HG02759 (cell line): Measurements from ENCODE around the gene FGD1.

Experiments used
- ATAC-seq: cut with Tn5 transposase; IDR thresholded peaks from one replicate; pipeline ENCODE4 v1.9.1; 2021; ENCODE audit warnings: mild to moderate bottlenecking, moderate library complexity; ENCODE audit not compliant: unreplicated experiment

FGD1 gene

DNA sequence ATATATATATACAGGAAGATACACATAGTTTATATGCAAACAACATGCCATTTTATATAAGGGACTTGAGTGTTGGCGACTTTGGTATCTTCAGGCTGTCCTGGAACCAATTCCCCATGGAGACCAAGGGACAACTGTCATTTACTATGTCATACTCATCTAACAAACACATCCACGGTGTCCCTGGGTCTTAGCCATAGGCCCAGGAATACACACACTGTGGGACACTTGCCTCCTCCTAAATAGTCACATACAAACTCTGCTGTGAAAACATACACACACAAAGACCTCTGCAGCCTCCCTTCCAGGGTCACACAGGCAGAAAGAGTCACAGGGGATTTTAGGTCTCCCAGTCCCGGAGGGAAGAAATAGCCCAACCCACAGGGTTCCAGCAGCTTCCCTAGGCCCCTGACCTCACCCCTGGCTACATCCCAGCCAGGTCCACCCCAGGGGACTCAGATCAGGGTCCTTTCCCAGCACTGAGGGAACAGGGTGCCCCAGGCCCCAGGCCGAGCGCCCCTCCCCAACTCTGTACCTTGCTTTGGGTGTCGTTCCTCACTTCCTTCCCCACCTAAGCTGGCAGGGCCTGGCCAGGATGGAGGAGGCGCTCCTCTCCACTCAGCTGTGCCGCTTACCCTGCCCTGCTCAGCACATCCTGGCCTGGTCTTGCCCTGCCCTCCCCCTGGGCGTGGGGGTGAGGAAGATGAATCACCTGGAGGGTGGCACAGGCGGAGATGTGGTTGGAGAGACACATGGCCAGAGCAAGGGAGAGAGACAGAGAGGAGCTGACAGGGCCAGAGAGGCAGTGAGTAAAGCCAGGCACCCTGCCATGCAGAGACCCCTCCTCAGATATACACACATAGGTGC lies 21.8 kb downstream of the FGD1 start:
- no peak for ATAC-seq

DNA sequence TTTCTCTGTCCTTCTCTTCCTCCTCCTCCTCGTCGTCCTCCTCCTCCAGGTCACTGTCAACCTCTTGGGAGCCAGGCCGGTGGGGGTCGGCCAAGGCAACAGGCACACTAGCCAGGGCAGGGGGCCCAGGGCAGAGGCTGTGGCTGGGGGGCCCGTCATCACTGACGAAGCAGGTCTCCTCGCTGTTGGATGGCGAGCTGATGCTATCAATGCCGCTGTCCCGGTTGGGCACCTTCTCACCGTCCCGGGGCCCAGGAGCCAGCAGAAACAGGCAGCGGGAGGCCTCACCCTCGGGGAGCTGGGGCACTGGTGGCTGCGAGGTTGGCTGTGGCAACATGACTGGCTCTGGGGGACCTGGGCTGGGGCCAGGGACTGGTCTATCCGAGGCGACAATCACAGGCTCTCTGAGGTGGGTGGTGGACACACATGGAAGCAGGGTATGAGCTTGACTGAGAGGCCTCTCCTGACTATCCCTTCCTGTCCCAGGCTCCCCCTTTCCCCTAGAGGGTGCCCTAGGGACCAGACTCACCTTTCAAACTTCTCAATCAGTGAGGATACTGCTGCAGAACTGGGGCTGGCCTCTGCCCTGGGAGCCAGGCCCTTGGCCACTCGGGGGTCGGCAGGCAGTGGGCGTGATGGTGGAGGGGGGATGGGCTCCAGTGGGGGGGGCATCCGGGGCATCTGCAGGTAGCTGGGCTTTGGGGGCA lies 25.8 kb downstream of the FGD1 start:
- no peak for ATAC-seq

DNA sequence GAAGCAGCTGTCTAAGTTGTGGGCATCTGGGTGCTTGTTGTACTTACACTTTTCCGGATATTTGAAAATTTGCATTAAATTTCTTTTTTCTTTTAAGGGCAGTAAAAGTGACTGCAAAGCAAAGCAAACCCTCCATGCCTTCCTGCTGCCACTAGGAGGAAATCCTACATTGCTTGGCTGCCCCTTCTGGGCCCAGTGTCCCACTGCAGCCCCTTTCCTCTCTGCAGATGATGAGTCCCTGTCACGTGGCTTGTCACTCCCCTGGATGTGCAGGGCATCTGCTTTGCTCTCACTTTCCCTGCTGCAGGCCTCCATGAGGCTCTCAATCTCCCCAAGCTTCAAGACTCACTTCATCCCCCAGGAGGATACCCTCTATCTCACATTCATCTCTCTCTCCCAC lies 43.1 kb downstream of the FGD1 start:
- ATAC-seq: no peak

DNA sequence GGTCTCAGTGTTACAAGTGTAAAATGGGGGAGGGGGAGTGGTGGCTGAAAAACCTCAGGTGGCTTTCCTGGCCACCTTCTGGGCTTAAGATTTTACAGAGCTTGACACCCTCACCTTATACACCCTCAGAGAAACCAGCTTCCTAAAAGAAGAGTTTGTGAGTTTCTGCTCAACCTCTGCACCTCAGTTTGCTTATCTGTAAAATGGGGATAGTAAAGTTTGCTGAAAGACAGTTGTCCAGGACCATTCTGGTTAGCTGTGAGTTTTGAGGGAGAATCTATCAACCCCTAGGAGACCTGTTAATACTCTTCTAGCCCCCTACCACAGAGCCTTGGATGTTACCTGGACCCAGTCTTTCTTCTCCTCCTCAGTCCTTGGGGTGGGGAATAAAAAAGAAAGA lies 46.1 kb downstream of the FGD1 start:
- ATAC-seq: no peak

DNA sequence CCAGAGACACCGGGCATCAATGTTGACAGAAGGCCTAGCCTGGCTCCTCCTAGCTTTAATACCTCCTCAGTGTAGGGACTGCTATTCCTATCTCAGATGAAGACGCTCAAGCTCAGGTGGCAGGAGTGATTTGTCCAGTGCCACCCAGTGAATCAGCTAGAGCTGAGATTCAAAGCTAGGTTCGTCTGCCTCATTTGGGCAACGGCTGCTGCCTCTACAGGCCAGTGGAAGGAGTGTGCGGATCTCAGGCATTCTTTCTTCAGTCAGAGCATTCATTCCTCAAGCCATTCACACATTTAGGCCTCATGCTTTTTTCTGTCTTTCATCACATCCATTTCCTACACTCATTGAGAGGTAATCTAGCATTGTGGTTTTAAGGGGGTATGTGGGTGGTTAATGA lies 48.6 kb downstream of the FGD1 start:
- no peak for ATAC-seq

DNA sequence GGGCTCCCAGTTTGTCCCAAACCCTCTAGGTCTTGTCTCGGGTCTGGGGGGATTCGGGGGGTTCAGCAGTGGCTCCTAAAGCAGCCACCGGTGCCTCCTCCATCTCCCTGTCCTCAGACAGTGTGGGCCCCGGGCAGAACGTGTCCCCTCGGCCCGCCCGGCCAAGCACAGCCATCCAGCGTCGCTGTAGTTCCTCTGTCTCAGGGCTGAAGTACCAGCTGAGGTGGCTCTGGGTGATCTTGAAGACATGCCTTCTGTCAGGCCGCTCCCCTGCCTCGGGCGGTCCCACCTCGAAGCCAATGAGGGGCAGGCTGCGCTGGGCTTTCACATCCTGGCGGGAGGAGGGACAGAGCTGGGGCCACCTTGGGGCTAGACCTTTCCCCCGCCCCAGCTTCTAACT lies 50.0 kb downstream of the FGD1 start:
- no peak for ATAC-seq

DNA sequence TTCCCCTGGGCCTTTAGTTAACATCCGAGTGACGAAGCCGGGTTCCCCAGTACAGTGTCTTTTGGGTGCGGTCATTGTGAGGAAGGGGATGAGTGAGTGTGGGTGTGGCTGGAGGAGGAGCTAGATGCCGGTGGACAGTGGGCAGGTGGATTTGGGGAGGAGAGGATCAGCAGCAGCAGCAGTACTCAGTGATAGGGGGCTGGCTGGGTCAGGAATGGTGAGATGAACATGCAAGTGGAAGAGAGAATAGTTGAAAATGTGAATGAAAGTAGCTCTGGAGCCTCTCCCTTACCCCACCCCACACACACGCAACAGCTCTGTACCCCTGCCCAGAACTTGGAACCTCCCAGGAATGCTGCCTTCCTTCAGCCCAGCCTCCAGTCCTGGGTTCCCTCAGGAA lies 51.3 kb downstream of the FGD1 start:
- ATAC-seq: no peak

DNA sequence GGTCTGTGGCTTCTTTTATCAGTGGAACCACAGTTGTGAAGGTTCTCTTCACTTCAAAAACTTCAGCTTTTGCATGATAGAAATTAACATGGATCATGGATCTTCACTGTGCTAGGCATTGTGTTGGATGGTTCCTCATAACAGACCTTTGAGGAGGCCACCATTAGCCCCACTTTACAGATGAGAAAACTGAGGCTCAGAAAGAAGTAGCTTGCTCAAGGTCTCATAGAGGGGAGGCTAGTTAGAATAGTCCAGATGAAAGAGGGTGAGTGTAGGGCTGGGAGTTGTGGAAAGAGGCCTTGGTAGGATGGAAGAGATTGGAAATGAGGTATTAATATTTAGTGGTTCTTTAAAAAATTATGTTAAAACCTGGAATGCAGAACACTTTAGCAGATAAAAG lies 53.2 kb downstream of the FGD1 start:
- no peak for ATAC-seq

DNA sequence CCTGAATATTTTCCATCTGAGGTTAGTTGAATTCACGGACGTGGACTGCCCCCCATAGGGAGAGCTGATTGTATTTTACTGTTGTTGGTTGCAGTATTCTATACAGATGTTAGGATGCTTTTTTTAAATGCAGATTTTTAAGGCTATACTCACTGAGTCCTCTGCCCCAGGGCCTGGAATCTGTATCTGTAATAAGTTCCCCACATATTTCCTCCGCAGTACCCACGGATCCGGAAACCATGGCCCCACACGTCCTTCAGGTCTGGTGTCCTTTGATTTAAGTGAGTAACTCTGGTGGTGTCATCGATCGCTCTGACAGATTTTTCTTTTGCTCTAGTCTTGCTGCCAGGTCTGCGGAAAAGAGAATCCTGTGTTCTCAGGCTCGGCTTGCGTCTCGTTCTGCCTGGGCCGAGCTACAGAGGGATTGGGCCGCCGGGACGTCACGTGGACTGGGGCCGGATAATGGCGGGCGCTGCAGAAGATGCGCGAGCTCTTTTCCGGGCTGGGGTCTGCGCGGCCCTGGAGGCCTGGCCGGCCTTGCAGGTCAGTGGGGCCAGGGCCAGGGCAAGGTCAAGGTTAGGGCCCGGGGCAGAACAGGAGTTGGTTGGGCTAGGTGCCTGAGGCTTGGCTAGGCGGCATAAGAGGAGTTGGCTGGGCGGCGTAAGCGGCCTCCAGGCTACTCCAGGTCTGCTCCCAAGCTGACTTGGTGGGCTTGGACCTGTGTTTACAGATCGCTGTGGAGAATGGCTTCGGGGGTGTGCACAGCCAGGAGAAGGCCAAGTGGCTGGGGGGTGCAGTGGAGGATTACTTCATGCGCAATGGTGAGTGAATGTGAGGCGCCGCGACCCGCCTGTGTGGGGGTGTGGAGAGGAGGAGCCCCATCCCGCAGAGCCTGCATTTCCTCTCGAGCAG lies 55.8 kb downstream of the FGD1 start, which contains the start of gene TSR2:
Gene TSR2 (plus strand): TSS at position 445 of the 912 bp plus-strand sequence. CDS start 18 bp downstream, at position 463.
- peak; percentile 98 for ATAC-seq

DNA sequence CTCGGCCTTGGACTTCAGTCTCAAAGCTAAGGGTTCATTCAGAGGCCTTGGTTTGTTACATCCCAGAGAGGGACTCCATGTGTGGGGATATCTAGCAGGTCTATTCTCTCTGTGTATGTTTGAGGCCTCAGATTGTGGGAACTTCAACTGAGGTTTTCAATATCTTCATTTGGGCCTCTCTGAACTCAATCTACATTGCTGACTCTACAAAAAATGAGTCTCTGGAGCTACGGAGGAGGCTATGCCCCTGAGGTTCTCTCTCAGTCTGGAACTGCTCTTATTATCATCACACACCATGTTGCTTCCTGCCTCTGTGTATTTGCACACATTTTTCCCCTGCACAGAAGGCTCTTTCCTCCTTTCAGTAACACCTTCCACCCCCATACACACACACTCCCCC lies 60.9 kb downstream of the FGD1 start:
- no peak for ATAC-seq

DNA sequence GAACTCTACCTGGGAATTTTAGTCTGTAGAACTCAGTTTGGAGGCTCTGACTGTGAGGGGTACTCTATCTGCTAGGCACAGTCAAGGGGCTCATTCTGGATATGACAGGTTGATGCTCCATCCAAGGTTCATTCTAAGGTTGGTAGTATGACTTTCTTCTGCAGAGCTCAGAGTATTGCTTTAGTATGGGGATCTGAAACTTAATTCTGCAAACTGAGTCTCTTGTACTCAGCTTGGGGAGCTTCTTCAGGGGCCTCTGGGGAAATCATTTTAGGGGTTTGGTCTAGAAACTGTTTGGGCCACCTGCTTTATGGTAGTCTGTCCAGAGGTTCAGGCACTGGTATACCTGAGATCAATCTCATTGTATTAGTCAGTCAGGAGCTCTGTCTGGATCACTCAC lies 65.5 kb downstream of the FGD1 start:
- no peak for ATAC-seq

DNA sequence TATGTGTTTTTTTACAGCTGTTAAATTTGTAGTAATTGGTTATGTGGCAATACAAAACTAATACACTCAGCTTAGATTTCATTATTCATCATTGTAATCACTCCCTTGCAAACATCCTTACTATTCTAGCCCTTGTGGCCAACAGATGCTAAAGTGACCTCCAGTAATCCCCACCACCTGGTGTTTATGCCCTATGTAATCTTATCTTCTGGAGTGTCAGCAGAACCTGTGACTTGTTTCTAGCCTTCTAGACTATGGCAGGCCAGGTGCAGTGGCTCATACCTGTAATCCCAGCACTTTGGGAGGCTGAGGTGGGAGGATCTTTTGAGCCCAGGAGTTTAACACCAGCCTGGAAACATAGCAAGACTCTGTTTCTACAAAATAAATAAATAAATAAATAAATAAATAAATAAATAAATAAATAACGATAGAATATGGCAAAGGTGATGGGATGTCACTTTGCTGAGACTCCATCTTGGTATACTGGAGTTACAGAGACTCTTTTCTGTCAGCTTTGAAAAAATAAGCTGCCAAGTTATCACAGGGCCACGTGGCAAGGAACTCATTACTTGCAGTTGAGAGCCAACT lies 68.1 kb downstream of the FGD1 start:
- ATAC-seq: no peak

DNA sequence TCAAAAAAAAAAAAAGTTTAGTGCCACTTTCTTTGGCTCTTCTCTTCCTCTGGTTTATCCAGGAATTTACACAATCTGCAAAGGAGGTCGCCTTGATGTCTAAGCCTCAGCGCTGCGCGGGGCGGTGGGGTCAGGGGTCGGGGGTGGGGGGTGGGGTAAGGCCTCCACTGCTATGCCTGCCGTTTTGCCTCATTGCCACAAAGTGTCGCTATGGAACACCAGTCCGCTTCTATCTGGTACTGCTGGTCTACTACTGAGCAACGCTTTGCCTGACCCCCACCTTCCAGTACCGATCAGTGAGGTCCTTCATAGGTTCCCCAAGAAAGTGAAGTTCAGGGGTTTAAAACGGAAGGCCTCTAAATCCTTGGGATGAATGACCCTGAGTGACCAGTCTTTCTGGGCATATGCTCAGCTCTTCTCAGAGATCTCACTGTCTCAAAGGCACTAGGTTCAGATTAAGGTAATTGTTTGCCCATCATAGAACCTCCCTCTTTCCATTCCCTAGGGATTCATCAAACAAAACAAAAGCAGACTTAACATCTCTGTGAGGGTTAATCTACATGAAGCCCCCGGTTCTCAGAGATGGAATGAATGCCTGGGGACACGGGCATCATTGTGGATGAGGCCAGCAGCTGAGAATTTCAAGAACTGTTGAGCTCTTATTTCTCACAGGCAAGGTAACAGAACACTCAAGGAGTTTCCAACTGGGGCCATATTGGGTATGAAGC lies 72.7 kb downstream of the FGD1 start:
- ATAC-seq: no peak

DNA sequence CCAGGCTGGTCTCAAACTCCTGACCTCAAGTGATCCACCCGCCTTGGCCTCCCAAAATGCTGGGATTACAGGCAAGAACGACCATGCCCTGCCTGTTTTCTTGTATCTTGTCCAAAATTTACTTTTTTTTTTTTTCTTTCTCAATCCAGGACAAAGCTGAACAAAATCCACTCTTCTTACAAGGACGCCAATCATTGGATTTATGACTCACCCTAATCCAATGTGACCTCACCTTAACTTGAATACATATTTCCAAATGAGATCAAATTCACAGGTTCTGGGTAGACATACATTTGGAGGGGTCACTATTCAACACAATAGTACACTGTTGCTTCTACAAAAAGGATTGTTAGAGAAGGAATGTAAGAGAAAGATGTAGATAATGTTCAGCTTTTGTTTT lies 73.9 kb downstream of the FGD1 start:
- ATAC-seq: no peak

DNA sequence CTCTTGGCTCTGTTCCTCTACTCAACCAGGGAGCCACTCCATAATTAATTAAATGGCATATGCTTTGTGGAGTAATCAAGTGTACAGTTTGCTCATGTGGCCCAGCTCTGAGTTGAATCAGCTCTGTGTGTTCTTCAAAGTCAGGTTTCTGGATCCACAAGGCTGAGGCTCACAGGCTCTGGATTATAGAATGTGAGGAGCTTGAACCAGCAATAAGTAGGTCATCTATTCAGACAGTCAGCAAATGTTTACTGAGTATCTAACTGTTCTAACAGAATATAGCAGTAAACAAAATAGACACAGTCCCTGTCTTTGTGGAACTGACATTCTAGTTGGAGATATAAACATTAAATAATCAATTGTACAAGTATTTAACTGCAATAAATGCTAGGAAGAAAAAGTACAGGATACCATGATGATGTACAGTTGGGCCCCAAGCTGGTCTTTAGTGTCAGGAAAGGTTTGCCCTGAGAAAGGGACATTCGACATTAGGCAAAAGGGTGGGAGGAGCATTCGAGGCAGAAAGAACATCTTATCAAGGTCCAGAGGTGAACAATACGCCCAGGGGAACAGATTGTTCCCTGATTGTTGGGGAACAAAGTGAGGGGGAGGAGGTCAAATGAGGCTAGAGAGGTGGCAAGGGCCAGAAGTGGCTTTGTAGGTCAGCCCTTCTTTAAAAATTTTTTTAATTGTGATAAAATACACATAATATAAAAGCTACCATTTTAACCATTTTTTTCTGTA lies 76.3 kb downstream of the FGD1 start:
- ATAC-seq: no peak

DNA sequence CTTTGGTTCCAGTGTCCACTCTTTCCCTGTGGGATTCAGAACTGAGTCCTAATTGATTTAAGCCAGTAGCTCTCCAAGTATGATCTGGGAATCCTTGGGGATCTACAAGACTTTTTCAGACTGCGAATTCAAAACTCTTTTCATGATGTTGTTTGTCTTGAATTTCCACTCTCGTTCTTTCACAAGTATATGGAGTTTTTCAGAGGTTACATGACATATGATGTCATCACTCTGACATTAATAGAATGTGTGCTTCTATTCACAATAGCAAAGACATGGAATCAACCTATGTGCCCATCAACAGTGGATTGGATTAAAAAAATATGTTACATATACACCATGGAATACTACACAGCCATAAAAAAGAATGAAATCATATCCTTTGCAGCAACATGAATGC lies 79.1 kb downstream of the FGD1 start:
- no peak for ATAC-seq

DNA sequence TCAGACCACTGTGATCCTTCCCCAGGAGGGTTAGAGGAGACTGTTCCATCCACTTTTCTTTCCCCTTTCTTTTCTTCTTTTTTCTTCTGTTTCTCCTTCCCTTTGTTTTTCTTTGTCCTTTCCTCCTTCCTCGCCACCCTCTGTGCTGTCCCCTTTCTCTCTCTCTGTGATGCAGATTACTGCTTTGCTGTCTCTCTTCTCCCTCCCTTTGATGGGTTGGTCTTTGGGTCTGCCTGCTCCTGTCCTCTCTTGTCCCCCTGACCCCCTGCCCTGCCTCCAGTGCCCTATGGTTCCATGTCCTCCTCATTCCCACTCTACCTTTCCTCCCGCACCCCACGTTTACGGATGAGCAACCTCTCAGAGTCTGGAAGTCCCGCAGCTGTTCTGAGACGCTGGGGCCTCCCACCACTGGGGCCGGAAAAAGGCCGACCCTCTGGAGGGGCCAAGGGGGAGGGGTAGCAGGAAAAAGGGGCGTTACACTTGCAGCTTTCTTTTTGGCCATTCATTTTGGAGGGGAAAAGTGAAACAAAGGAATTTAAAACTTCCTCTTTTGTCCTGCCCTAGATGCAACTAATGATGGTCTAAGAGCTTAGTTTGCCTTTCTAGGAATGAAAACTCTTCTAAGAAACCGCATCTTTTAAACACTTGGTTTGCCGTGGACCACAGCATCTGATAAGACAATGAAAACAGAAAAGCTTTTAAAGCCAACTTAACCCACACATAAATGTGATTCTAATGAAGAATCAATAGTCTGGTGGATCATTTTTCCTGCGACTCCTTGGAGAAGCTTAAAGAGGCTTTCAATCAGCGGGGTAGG lies 80.3 kb downstream of the FGD1 start:
- no peak for ATAC-seq

DNA sequence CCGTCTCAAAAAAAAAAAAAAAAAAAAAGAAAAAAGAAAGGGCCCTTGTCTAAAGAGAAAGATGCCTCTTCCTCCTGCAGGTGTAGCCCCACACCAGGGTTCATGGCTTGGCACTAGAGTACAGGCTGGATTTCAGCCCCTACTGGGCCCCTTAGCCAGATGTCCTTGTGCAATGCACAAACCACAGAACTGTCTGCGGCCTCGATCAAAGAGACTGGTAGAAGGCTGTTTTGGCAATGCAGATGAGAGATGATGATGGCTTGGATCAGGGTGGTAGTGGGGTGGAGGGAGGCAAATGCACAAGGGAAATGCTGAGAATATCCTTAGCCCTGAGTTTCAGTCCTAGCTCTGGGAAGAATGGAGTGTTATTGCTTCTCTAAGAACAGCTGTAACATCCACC lies 82.3 kb downstream of the FGD1 start:
- no peak for ATAC-seq

DNA sequence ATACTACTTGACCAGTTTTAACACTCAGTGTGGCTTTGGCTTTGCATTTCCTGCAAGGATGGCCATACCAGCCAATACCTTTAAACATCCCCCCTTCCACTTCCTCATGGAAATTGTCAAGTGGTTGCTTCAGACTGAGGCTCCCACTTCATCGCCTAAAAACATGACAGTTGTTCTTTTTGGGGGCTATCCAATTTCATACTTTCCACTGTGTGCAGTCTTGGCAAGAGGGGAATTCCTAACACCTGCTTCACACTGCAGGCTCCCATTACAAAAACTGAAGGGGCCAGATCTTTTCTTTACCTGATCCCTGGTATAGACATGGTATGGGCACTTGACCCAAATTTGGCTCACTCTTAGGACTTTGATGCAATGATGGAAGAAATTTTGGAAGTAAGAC lies 84.3 kb downstream of the FGD1 start:
- ATAC-seq: no peak
